A549 (cell line): Measurements from ENCODE around the gene MBNL2.

Experiments
- EP300 ChIP-seq, 2 experiments: fragments of >200 bp; sonication (Bioruptor Twin); formaldehyde crosslinking; IDR thresholded peaks; 2 replicates in 1 of 2; 3 replicates in 1 of 2; pipeline ENCODE4 v1.6.1; 2016 to 2017
- KDM1A ChIP-seq: fragments of 200-600 bp; sonication (generic); IDR thresholded peaks from 2 replicates; pipeline ENCODE4 v1.6.1; 2016; ENCODE audit warnings: low read depth, mild to moderate bottlenecking

DNA sequence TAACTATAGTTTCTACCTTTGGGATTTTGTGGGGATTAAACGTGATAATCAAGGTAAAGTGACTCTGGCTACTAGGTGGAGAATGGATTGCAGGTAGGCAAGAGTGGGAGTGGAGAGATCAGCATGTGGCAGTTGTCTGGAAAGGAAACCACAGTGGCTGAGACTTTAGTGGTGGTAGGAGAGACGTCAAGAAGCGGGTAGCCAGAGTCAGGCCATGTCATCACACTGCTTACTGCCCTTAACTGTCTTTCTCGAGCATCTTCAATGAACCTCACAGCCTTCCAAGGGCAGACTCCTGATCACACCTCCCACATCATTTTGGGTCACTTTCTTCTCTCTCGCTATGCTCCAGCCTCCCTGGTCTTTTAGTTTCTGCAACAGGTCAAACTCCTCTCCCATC, 28.6 kb upstream of the MBNL2 start:
- TF ChIP-seq EP300 (IDR thresholded peaks at IDR 0.05) (no peak), KDM1A (no peak)
